Measurements from ENCODE around the gene RAPGEF6. TPM values are rescaled to one million over a fixed set of nuclear protein-coding genes. Genes with fewer than 3 reads are reported as not detected.

RAPGEF6 gene
- total and polyA plus RNA-seq, 2 experiments from 2014 or later: 9.5 to 20.3 TPM

- Histone ChIP-seq H2AFZ (no peak overlapping the region), H3K36me3 (ENCODE audit: insufficient read depth) (no peaks in the 10 kb centered on the region), H3K79me2 (replicated peaks; ENCODE audit: insufficient read depth) (0 out of 2 replicates have a peak, but pooled peaks cover 9% of the 10 kb centered on the region), H3K9me2 (ENCODE audit: insufficient read depth) (no peaks in the 10 kb centered on the region), H3K4me3 (no peak overlapping the region), H3K27me3 (ENCODE audit: insufficient read depth) (no peaks in the 10 kb centered on the region), H3K4me2 (no peak overlapping the region), H3K4me1 (ENCODE audit: insufficient read depth) (peaks cover 14% of the 10 kb centered on the region), H3K27ac (ENCODE audit: low read depth) (no peak overlapping the region), H3F3A (replicated peaks; ENCODE audit: low read depth) (no peaks in the 10 kb centered on the region), H4K20me1 (replicated peaks; ENCODE audit: insufficient read depth) (no peaks in the 10 kb centered on the region)
- no peak overlapping the region for H3K4me3 Mint-ChIP-seq
- H3K9me3 Mint-ChIP-seq: no peaks in the 10 kb centered on the region
- peaks cover 3% of the 10 kb centered on the region for H3K27me3 Mint-ChIP-seq (ENCODE audit: insufficient read depth, low read depth, poor library complexity)
- no peak for TF ChIP-seq POLR2AphosphoS5 (IDR thresholded peaks at IDR 0.05; ENCODE audit: low read depth)
- no peak for TF ChIP-seq ZNF114 (CRISPR knock-in tag; IDR thresholded peaks at IDR 0.05)
- no peak for TF ChIP-seq JUNB (IDR thresholded peaks at IDR 0.05; ENCODE audit: unreplicated experiment)
- no peak for TF ChIP-seq EZH2 (IDR thresholded peaks at IDR 0.05; ENCODE audit: low read depth, unreplicated experiment)
- TF ChIP-seq ZNF331 (CRISPR knock-in tag; IDR thresholded peaks at IDR 0.05; ENCODE audit: low read depth): no peak
- TF ChIP-seq EZH2phosphoT487 (IDR thresholded peaks at IDR 0.05; ENCODE audit: unreplicated experiment): no peak
- TF ChIP-seq NANOG (IDR thresholded peaks at IDR 0.05; ENCODE audit: borderline replicate concordance): no peak
- TF ChIP-seq ETS1 (IDR thresholded peaks at IDR 0.05): no peak
- no peak for TF ChIP-seq CTCF (conservative IDR thresholded peaks at IDR 0.05; ENCODE audit: low read depth in 2 of 2)
- no peak for TF ChIP-seq STAT1 (IDR thresholded peaks at IDR 0.05; ENCODE audit: unreplicated experiment)
- no peak for TF ChIP-seq CREB1 (CRISPR knock-in tag; IDR thresholded peaks at IDR 0.05; ENCODE audit: low read depth)
- TF ChIP-seq, protein P1, sequence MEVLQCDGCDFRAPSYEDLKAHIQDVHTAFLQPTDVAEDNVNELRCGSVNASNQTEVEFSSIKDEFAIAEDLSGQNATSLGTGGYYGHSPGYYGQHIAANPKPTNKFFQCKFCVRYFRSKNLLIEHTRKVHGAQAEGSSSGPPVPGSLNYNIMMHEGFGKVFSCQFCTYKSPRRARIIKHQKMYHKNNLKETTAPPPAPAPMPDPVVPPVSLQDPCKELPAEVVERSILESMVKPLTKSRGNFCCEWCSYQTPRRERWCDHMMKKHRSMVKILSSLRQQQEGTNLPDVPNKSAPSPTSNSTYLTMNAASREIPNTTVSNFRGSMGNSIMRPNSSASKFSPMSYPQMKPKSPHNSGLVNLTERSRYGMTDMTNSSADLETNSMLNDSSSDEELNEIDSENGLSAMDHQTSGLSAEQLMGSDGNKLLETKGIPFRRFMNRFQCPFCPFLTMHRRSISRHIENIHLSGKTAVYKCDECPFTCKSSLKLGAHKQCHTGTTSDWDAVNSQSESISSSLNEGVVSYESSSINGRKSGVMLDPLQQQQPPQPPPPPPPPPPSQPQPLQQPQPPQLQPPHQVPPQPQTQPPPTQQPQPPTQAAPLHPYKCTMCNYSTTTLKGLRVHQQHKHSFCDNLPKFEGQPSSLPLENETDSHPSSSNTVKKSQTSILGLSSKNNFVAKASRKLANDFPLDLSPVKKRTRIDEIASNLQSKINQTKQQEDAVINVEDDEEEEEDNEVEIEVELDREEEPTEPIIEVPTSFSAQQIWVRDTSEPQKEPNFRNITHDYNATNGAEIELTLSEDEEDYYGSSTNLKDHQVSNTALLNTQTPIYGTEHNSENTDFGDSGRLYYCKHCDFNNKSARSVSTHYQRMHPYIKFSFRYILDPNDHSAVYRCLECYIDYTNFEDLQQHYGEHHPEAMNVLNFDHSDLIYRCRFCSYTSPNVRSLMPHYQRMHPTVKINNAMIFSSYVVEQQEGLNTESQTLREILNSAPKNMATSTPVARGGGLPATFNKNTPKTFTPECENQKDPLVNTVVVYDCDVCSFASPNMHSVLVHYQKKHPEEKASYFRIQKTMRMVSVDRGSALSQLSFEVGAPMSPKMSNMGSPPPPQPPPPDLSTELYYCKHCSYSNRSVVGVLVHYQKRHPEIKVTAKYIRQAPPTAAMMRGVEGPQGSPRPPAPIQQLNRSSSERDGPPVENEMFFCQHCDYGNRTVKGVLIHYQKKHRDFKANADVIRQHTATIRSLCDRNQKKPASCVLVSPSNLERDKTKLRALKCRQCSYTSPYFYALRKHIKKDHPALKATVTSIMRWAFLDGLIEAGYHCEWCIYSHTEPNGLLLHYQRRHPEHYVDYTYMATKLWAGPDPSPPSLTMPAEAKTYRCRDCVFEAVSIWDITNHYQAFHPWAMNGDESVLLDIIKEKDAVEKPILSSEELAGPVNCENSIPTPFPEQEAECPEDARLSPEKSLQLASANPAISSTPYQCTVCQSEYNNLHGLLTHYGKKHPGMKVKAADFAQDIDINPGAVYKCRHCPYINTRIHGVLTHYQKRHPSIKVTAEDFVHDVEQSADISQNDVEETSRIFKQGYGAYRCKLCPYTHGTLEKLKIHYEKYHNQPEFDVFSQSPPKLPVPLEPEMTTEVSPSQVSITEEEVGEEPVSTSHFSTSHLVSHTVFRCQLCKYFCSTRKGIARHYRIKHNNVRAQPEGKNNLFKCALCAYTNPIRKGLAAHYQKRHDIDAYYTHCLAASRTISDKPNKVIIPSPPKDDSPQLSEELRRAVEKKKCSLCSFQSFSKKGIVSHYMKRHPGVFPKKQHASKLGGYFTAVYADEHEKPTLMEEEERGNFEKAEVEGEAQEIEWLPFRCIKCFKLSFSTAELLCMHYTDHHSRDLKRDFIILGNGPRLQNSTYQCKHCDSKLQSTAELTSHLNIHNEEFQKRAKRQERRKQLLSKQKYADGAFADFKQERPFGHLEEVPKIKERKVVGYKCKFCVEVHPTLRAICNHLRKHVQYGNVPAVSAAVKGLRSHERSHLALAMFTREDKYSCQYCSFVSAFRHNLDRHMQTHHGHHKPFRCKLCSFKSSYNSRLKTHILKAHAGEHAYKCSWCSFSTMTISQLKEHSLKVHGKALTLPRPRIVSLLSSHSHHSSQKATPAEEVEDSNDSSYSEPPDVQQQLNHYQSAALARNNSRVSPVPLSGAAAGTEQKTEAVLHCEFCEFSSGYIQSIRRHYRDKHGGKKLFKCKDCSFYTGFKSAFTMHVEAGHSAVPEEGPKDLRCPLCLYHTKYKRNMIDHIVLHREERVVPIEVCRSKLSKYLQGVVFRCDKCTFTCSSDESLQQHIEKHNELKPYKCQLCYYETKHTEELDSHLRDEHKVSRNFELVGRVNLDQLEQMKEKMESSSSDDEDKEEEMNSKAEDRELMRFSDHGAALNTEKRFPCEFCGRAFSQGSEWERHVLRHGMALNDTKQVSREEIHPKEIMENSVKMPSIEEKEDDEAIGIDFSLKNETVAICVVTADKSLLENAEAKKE (CRISPR knock-in tag; IDR thresholded peaks at IDR 0.05): no peak
- TF ChIP-seq REST (IDR thresholded peaks at IDR 0.05; ENCODE audit: unreplicated experiment): no peak
- no peak for DNase-seq (ENCODE audit: low spot score)
- H3K36me3 Mint-ChIP-seq (ENCODE audit: low read depth): no peaks in the 10 kb centered on the region
- peaks cover 19% of the 10 kb centered on the region; the same call in 2 of the 3 replicates for H3K4me1 Mint-ChIP-seq
- no peak overlapping the region for H3K27ac Mint-ChIP-seq
- ATAC-seq: no peak
Observed at GRCh38 chr5:131384173-131384572, 250.9 kb downstream of the RAPGEF6 start.

All from GM23338 (cell line).